Renal cortex interstitium (tissue), 11 donors: ENCODE measurements around the gene CEACAM8. TPM values are rescaled to one million over a fixed set of nuclear protein-coding genes. Genes with fewer than 3 reads are reported as not detected.
"Not testable (repeated sequence)": the region's sequence is repeated elsewhere in the genome, so short reads cannot be mapped to it uniquely, and the experiment has no call there.

Experiments
- DNase-seq, 11 donors: peaks; one replicate each; pipeline ENCODE4 v3.0.0-alpha.2; 2013; ENCODE audit warnings: low read depth in 9 of 11, low spot score in 4 of 11; ENCODE audit errors: extremely low read depth in 1 of 11
- polyA plus RNA-seq, 3 donors: library from polyadenylated mRNA; unstranded; fragments of 120-200 nt; gene quantifications; one replicate each; pipeline ENCODE4 v1.2.1, GENCODE V29; 2013; ENCODE audit not compliant: insufficient read length in 3 of 3

Gene CEACAM8
- polyA plus RNA-seq, 3 donors: 0.20 to 0.32 (median 0.26) TPM

GRCh38 chr19:42550521-42550920, 44.2 kb downstream of the CEACAM8 start:
- not testable (repeated sequence) for DNase-seq

- not testable (repeated sequence) for DNase-seq
Observed at GRCh38 chr19:42549067-42549466, 45.7 kb downstream of the CEACAM8 start.

- no peak for DNase-seq
Observed at GRCh38 chr19:42548552-42548951, 46.2 kb downstream of the CEACAM8 start.

- DNase-seq: no peak
Observed at GRCh38 chr19:42547929-42548328, 46.8 kb downstream of the CEACAM8 start.

GRCh38 chr19:42546831-42547500, 47.8 kb downstream of the CEACAM8 start:
- no peak for DNase-seq

GRCh38 chr19:42544146-42544545, 50.6 kb downstream of the CEACAM8 start:
- DNase-seq: no peak

- no peak for DNase-seq
Observed at GRCh38 chr19:42542791-42543190, 51.9 kb downstream of the CEACAM8 start.

GRCh38 chr19:42540071-42540553, 54.6 kb downstream of the CEACAM8 start:
- no peak for DNase-seq

- DNase-seq: no peak
Observed at GRCh38 chr19:42538841-42539709, 55.6 kb downstream of the CEACAM8 start.

- DNase-seq: not testable (repeated sequence)
Observed at GRCh38 chr19:42535276-42535675, 59.4 kb downstream of the CEACAM8 start.

- DNase-seq: no peak
Observed at GRCh38 chr19:42534391-42534790, 60.3 kb downstream of the CEACAM8 start.

- no peak for DNase-seq
Observed at GRCh38 chr19:42532891-42533290, 61.8 kb downstream of the CEACAM8 start.

GRCh38 chr19:42531313-42531712, 63.4 kb downstream of the CEACAM8 start:
- DNase-seq: no peak

Other genes with a start within 250 kb of the CEACAM8 start
- gene CNFN, start 204.6 kb downstream of the CEACAM8 start, polyA plus RNA-seq: 1 to 10 TPM; 1.3 to 1.6 (median 1.5) TPM
- gene LIPE, start 167.5 kb downstream of the CEACAM8 start, polyA plus RNA-seq: 10 to 100 TPM in 2 of 3 donors, 1 to 10 TPM in 1; 9.7 to 14.0 (median 11.0) TPM
- under 1 TPM in 1 of 3 donors, not detected in 2; 0.11 TPM for gene CXCL17, start 152.0 kb downstream of the CEACAM8 start, polyA plus RNA-seq
- gene CEACAM1, start 66.4 kb downstream of the CEACAM8 start, polyA plus RNA-seq: 10 to 100 TPM in 2 of 3 donors, 1 to 10 TPM in 1; 9.7 to 18.9 (median 13.4) TPM
- gene PSG3, start 145.6 kb upstream of the CEACAM8 start, polyA plus RNA-seq: under 1 TPM in 1 of 3 donors, not detected in 2; 0.17 TPM
- gene PSG8, start 170.8 kb upstream of the CEACAM8 start, polyA plus RNA-seq: not detected